HG02678 (cell line): ENCODE results near the gene HERPUD1.

Experiments
- ATAC-seq: cut with Tn5 transposase; IDR thresholded peaks from one replicate; pipeline ENCODE4 v1.9.1; 2021; ENCODE audit warnings: mild to moderate bottlenecking, moderate library complexity; ENCODE audit not compliant: unreplicated experiment

The HERPUD1 gene

DNA sequence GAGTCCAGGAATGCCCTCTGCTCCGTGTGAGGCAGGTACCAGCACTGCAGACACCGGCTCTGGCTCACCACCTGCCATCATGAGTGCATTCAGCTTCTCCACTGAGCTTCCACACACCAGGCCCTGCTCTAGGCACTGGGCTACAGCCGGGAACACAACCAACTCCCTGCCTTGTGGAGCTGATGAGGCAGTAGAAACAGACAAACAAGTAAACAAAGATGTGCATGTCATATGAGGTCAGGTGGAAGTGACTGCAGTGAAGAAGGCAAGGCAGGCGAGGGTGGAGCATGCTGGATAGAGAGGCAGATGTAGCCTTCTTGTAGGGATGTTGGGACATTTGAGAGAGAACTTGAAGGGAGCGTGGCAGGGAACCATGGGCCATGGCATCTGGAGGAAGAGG is 62.4 kb downstream of the HERPUD1 start:
- no peak for ATAC-seq
